Measurements from ENCODE around the gene SDHA. TPM values are rescaled to one million over a fixed set of nuclear protein-coding genes. Genes with fewer than 3 reads are reported as not detected.
"Not testable (repeated sequence)": the region's sequence is repeated elsewhere in the genome, so short reads cannot be mapped to it uniquely, and the experiment has no call there.

Gene SDHA
- 100 to 1,000 TPM; 201 TPM for total RNA-seq

GRCh38 chr5:217494-218456, at the start of gene SDHA, which contains the start of gene CCDC127:
TSS of gene SDHA (plus strand) at chr5:218320. CDS start at chr5:218356, 36 bp downstream.
TSS of gene CCDC127 (minus strand) at chr5:218153. CDS start at chr5:216849, 1,304 bp downstream.
- Mint-ChIP-seq H3K27ac (peak within 1 kb of the TSS; percentile 96), H3K4me1 (peaks cover 46% of the 10 kb centered on the region)

DNA sequence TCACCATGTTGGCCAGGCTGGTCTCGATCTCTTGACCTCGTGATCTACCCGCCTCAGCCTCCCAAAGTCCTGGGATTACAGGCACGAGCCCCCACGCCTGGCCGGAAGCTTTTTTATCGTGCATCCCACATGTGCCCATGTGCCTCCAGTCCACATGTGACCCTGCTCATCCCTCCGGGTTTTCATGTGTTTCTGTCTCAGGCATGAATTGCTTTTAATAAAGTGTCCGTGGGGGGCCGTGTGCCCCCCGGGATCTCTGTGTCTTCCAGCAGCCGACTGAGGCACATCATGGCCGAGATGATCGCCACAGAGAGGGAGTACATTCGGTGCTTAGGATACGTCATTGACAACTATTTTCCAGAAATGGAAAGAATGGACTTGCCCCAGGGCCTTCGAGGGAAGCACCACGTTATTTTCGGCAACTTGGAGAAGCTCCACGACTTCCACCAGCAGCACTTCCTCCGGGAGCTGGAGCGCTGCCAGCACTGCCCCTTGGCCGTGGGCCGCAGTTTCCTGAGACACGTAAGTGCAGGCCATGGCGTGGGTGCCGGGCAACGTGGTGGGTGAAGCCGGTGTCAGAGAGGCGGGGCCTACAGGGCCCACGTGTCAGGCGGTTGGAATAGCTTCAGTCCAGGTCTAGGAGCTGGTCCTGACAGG, 48.9 kb upstream of the SDHA start:
- Mint-ChIP-seq H3K27me3 (no peaks in the 10 kb centered on the region), H3K36me3 (no peaks in the 10 kb centered on the region), H3K27ac (no peak overlapping the region), H3K9me3 (ENCODE audit: low read depth) (no peaks in the 10 kb centered on the region), H3K4me1 (no peaks in the 10 kb centered on the region), H3K4me3 (no peak overlapping the region)
- CTCF ChIA-PET: no interaction called here
- no peak for DNase-seq
- no peak for ATAC-seq

More at GRCh38 chr5:217494-218456, at the start of gene SDHA, which contains the start of gene CCDC127:
- not testable (repeated sequence) for H3K27me3 Mint-ChIP-seq; H3K9me3 Mint-ChIP-seq (ENCODE audit: low read depth)
- peaks cover 20% of the 10 kb centered on the region for H3K36me3 Mint-ChIP-seq
- peak within 1 kb of the TSS; percentile 87 for H3K4me3 Mint-ChIP-seq
- ATAC-seq: peak; percentile 92
- DNase-seq: peak; percentile 98
- CTCF ChIA-PET: interaction anchor here (0.9 to 3.5 kb wide), 4 partner anchors 13 to 236 kb away, joined by 3 to 21 read pairs (median 5); no protein-coding TSS in a partner anchor

DNA sequence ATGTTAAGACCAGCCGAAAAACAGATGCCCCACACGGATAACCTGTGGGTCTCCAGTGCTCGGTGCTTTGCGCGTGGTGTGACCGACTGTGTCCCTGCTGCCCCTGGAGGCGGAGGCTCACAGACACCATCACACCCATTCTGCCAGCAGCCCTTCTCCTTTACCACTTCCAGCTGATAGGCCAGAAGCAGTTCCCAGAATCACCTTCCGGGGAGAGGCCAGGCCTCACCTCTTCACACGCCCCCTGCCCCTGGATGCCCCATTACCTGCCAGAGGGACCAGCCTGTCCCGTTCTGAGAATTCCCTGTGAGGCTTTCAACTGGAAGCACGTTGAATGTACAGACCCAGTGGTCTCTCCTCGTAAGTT, 48.4 kb upstream of the SDHA start:
- H3K9me3 Mint-ChIP-seq (ENCODE audit: low read depth): no peaks in the 10 kb centered on the region
- ATAC-seq (no peak), DNase-seq (no peak)
- H3K36me3 Mint-ChIP-seq: no peaks in the 10 kb centered on the region
- no peaks in the 10 kb centered on the region for H3K27me3 Mint-ChIP-seq
- no peak overlapping the region for H3K27ac Mint-ChIP-seq
- no peak overlapping the region for H3K4me3 Mint-ChIP-seq
- CTCF ChIA-PET: no interaction called here
- H3K4me1 Mint-ChIP-seq: no peaks in the 10 kb centered on the region

DNA sequence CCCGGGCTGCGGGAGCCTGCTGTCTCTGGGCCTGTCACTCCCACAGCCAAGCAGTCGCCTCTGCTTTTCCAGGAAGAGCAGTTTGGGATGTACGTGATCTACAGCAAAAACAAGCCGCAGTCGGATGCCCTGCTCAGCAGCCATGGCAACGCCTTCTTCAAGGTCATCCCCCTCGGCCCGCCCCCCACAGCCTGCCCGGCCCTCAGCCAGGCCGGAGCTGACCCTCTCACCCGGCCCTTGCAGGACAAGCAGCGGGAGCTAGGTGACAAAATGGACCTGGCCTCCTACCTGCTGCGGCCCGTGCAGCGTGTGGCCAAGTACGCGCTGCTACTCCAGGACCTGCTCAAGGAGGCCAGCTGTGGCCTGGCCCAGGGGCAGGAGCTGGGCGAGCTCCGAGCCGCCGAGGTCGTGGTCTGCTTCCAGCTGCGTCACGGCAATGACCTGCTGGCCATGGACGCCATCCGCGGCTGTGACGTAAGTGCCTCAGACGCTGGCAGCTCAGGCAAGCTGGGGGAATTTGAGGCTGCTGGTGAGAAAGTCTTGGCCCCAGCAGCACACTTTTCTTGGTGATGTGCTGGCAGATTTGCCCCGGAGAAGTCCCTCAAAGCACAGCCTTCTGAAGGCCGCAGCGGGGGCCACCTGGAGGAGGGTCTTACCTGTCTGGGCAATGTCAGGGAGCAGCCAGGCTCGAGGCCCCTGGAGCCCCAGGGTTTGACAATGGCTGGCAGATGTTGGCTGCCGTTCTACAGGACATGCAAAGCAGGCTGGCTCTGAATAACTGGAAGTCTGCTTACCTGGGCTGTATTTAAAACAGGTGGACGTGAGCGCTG, 46.9 kb upstream of the SDHA start:
- Mint-ChIP-seq H3K27ac (no peak overlapping the region), H3K4me3 (no peak overlapping the region), H3K4me1 (no peaks in the 10 kb centered on the region), H3K9me3 (ENCODE audit: low read depth) (no peaks in the 10 kb centered on the region), H3K27me3 (no peaks in the 10 kb centered on the region), H3K36me3 (no peaks in the 10 kb centered on the region)
- CTCF ChIA-PET: no interaction called here
- no peak for DNase-seq
- ATAC-seq: no peak

GRCh38 chr5:171801-172331, 46.3 kb upstream of the SDHA start:
- DNase-seq (no peak), ATAC-seq (peak; percentile 12)
- Mint-ChIP-seq H3K4me3 (no peak overlapping the region), H3K27me3 (no peaks in the 10 kb centered on the region), H3K27ac (no peak overlapping the region), H3K36me3 (no peaks in the 10 kb centered on the region), H3K9me3 (ENCODE audit: low read depth) (no peaks in the 10 kb centered on the region), H3K4me1 (no peaks in the 10 kb centered on the region)
- CTCF ChIA-PET: interaction anchor here (1.6 kb wide), 1 partner anchor 17 kb away, joined by 5 read pairs; no protein-coding TSS in a partner anchor

GRCh38 chr5:172421-172820, 45.7 kb upstream of the SDHA start:
- no peak overlapping the region for H3K27ac Mint-ChIP-seq
- no peak for DNase-seq
- H3K4me1 Mint-ChIP-seq: no peaks in the 10 kb centered on the region
- ATAC-seq: no peak
- H3K9me3 Mint-ChIP-seq (ENCODE audit: low read depth): no peaks in the 10 kb centered on the region
- no peak overlapping the region for H3K4me3 Mint-ChIP-seq
- no peaks in the 10 kb centered on the region for H3K27me3 Mint-ChIP-seq
- CTCF ChIA-PET: interaction anchor here (1.6 kb wide), 1 partner anchor 17 kb away, joined by 5 read pairs; no protein-coding TSS in a partner anchor
- H3K36me3 Mint-ChIP-seq: no peaks in the 10 kb centered on the region

GRCh38 chr5:172841-173251, 45.3 kb upstream of the SDHA start:
- peaks cover 3% of the 10 kb centered on the region for H3K27me3 Mint-ChIP-seq

DNA sequence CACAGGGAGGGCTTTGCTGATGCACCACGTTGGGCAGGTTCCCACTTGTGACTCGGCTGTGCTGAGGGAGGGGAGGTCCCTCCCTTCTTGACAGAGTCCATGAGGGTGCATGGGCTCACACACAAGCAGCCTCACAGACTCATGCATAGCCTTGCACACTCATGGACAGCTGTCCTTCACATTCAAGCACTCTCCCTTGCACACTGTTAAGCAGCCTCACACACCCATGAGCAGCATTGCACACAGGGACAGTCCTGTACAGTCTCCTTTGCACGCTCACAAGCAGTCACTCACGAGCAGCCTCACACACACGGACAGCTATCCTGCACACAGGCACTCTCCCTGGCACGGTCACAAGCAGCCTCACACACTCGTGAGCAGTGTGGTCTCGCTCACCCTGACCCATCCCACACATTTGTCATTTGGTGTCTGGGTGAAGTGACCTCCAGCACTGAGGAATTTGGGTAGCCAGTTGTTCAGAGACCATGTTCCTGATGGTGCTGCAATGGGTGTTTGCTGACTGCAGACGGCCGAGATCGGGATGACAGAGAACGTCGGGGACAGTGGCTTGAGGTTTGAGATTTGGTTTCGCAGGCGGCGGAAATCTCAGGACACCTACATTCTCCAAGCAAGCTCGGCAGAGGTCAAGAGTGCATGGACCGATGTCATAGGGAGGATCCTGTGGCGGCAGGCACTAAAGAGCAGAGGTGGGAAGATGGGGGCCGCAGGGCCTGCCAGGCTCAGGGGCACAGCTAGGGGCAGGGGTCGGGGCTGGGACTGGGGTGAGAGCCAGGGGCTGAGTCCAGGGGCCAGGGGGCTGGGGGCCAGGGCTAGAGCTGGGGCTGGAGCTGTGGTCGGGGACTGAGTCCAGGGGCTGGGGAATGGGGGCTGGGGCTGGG, 44.5 kb upstream of the SDHA start:
- H3K4me1 Mint-ChIP-seq: no peaks in the 10 kb centered on the region
- H3K27me3 Mint-ChIP-seq: peaks cover 10% of the 10 kb centered on the region
- H3K27ac Mint-ChIP-seq: no peak overlapping the region
- ATAC-seq (peak; percentile 16), DNase-seq (no peak)
- CTCF ChIA-PET: interaction anchor here (1.6 kb wide), 1 partner anchor 15 kb away, joined by 5 read pairs; no protein-coding TSS in a partner anchor
- no peaks in the 10 kb centered on the region for H3K9me3 Mint-ChIP-seq (ENCODE audit: low read depth)
- H3K36me3 Mint-ChIP-seq: no peaks in the 10 kb centered on the region
- no peak overlapping the region for H3K4me3 Mint-ChIP-seq

More at GRCh38 chr5:172841-173251, 45.3 kb upstream of the SDHA start:
- H3K36me3 Mint-ChIP-seq: no peaks in the 10 kb centered on the region
- no peak overlapping the region for H3K27ac Mint-ChIP-seq
- CTCF ChIA-PET: interaction anchor here (1.6 kb wide), 1 partner anchor 16 kb away, joined by 5 read pairs; no protein-coding TSS in a partner anchor
- no peaks in the 10 kb centered on the region for H3K4me1 Mint-ChIP-seq
- no peaks in the 10 kb centered on the region for H3K9me3 Mint-ChIP-seq (ENCODE audit: low read depth)
- DNase-seq (no peak), ATAC-seq (no peak)
- H3K4me3 Mint-ChIP-seq: no peak overlapping the region

DNA sequence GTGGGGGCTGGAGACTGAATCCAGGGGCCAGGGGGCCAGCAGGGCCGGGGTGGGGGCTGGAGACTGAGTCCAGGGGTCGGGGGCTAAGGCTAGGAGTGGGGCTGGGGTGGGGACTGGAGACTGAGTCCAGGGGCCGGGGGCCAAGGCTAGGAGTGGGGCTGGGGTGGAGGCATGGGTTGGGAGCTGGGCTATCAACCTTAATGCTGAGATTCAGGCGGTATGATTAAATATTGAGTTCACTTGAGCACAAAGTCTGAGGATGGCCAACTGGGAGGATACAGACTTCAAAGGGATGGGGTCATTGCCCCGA, 43.9 kb upstream of the SDHA start:
- CTCF ChIA-PET: no interaction called here
- DNase-seq (no peak), ATAC-seq (no peak)
- H3K36me3 Mint-ChIP-seq: no peaks in the 10 kb centered on the region
- no peaks in the 10 kb centered on the region for H3K4me1 Mint-ChIP-seq
- no peak overlapping the region for H3K4me3 Mint-ChIP-seq
- H3K27me3 Mint-ChIP-seq: peaks cover 10% of the 10 kb centered on the region
- H3K9me3 Mint-ChIP-seq (ENCODE audit: low read depth): no peaks in the 10 kb centered on the region
- no peak overlapping the region for H3K27ac Mint-ChIP-seq

DNA sequence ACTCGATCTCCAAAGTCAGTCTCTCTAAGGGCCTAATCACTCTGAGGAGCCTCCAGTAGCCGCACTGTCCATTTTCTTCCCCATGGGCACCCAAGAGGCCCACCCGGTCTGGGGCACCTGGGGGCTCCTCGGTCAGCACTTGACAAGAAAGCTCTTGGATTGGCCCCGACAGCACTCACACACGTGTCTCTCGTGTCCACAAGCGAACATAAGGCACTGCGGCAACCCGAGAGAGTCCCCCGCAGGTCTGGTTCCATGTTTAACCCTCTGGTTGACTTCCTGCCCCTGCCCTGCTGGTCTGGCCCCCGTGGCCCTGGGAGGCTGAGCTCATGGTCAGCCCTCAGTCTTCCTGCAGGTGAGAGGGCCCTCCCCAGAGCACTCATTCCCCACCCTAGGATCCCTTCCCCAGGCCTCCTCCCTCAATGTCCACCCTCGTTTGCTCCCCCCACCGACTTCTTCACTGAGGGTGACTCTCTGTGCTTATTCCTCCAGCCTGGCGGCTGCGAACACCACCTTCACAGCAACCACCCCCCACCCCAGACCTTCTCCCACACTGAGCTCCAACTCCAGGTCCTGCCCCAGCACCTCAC, 43.1 kb upstream of the SDHA start:
- CTCF ChIA-PET: no interaction called here
- DNase-seq (no peak), ATAC-seq (no peak)
- H3K4me3 Mint-ChIP-seq: no peak overlapping the region
- peaks cover 13% of the 10 kb centered on the region for H3K27me3 Mint-ChIP-seq
- no peaks in the 10 kb centered on the region for H3K4me1 Mint-ChIP-seq
- H3K9me3 Mint-ChIP-seq (ENCODE audit: low read depth): no peaks in the 10 kb centered on the region
- no peaks in the 10 kb centered on the region for H3K36me3 Mint-ChIP-seq
- H3K27ac Mint-ChIP-seq: no peak overlapping the region

DNA sequence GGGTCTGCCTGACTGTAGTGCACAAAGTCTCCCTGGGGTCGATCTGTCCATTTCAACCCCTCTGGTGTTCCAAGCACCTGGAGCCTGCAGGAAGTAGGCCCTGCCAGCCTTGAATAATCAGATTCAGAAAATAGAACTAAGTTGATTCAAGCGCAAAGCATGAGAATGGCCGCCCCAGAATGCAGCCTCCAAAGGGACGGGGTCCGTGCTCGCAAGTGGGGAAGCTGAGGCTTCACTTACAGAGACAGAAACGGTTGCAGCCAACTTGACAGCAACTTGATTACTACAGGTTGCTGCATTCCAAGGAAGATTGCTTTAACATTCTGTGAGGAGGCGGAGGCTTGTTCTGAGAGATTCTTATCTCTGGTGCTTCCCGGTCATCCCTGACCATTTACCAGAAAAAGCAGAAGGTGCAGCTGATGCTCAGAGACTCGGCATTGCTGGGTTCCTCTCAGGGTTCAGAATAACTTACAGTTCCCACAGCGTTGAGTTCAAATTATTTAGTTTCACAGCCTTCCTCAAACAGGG, 41.8 kb upstream of the SDHA start:
- Mint-ChIP-seq H3K36me3 (no peaks in the 10 kb centered on the region), H3K27me3 (peaks cover 13% of the 10 kb centered on the region), H3K27ac (no peak overlapping the region), H3K4me1 (no peaks in the 10 kb centered on the region), H3K4me3 (no peak overlapping the region), H3K9me3 (ENCODE audit: low read depth) (no peaks in the 10 kb centered on the region)
- ATAC-seq: no peak
- DNase-seq: no peak
- CTCF ChIA-PET: no interaction called here

GRCh38 chr5:178110-178509, 40.0 kb upstream of the SDHA start:
- H3K27me3 Mint-ChIP-seq: peaks cover 13% of the 10 kb centered on the region
- H3K27ac Mint-ChIP-seq: no peak overlapping the region
- no peaks in the 10 kb centered on the region for H3K9me3 Mint-ChIP-seq (ENCODE audit: low read depth)
- ATAC-seq (no peak), DNase-seq (no peak)
- H3K4me1 Mint-ChIP-seq: no peaks in the 10 kb centered on the region
- H3K4me3 Mint-ChIP-seq: no peak overlapping the region
- H3K36me3 Mint-ChIP-seq: no peaks in the 10 kb centered on the region
- CTCF ChIA-PET: no interaction called here

Measured in activated CD8-positive, alpha-beta memory T cell treated with anti-CD3 and anti-CD28 coated beads, Interleukin-2, amount 10 ng/mL, durations not matched to agents 7 days and 5 days (primary cell).